Measurements from ENCODE around the gene GRIK4.

Gene GRIK4

GRCh38 chr11:120703358-120704152 lies 192.0 kb downstream of the GRIK4 start:
- no peak for TF ChIP-seq CTCF (IDR thresholded peaks at IDR 0.05; ENCODE audit: low read depth, low read length)
- DNase-seq (ENCODE audit: extremely low read depth, low read depth): no peak

GRCh38 chr11:120704256-120704750 lies 192.8 kb downstream of the GRIK4 start:
- no peak for TF ChIP-seq CTCF (IDR thresholded peaks at IDR 0.05; ENCODE audit: low read depth, low read length)
- DNase-seq (ENCODE audit: extremely low read depth, low read depth): no peak

GRCh38 chr11:120706257-120706656 lies 194.7 kb downstream of the GRIK4 start:
- TF ChIP-seq CTCF (IDR thresholded peaks at IDR 0.05; ENCODE audit: low read depth, low read length): no peak
- DNase-seq (ENCODE audit: extremely low read depth, low read depth): no peak

GRCh38 chr11:120707098-120707497 lies 195.6 kb downstream of the GRIK4 start:
- DNase-seq (ENCODE audit: extremely low read depth, low read depth): no peak
- TF ChIP-seq CTCF (IDR thresholded peaks at IDR 0.05; ENCODE audit: low read depth, low read length): no peak

- TF ChIP-seq CTCF (IDR thresholded peaks at IDR 0.05; ENCODE audit: low read depth, low read length): no peak
- no peak for DNase-seq (ENCODE audit: extremely low read depth, low read depth)
These were observed 196.1 kb downstream of the GRIK4 start for GRCh38 chr11:120707663-120708062.

GRCh38 chr11:120708511-120709183 lies 197.1 kb downstream of the GRIK4 start:
- TF ChIP-seq CTCF (IDR thresholded peaks at IDR 0.05; ENCODE audit: low read depth, low read length): no peak
- DNase-seq (ENCODE audit: extremely low read depth, low read depth): no peak

- no peak for DNase-seq (ENCODE audit: extremely low read depth, low read depth)
- no peak for TF ChIP-seq CTCF (IDR thresholded peaks at IDR 0.05; ENCODE audit: low read depth, low read length)
These were observed 198.3 kb downstream of the GRIK4 start for GRCh38 chr11:120709808-120710207.
